Activated T-helper 9 cell treated with anti-CD3 and anti-CD28 coated beads, Interleukin-2, amount 50 U/mL, for 16 hours (primary cell): ENCODE data around the gene OR8D4.
"Not testable (repeated sequence)": the region's sequence is repeated elsewhere in the genome, so short reads cannot be mapped to it uniquely, and the experiment has no call there.

Source experiments
- DNase-seq: peaks from one replicate; pipeline ENCODE4 v3.0.0-alpha.2; 2020; ENCODE audit warnings: low read depth

OR8D4 gene

DNA sequence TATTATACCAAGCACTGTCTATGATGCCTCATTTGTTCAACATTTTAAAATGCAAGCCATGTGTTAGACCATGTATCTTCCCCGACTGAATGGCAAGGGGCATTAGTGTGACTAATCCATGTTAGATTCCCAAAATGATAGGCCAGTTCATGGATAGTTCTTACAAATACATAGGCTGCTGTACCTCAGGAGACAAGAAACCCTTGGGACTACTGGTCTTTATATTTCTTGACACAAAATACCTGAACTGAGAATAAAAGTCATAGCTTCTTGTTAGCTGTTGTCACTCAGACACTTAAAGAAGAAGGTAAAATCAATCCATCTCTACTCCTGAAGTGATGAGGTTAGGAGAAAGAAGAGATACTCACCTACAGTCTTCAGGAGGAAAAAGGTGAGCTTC lies at the start of gene OR8D4:
Gene OR8D4, plus strand, starts transcription at position 301 of the 400 bp plus-strand sequence. CDS start 4,265 bp downstream, outside the sequence.
- no peak for DNase-seq

DNA sequence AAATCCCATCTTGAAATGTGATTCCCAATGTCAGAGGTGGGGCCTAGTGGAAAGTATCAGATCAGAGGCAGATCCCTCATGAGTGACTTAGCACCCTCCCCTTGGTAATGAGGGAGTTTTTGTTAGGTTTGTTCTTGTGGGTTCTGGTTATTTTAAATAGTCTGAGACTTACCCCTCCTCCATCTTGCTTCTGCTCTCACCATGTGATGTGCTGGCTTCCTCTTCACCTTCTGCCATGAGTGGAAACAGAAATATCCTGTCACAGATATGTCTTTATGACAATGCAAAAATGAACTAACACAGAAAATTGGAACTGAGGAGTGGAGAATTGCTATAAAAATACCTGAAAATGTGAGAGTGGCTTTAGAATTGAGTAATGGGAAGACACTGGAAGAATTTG lies 49.6 kb upstream of the OR8D4 start:
- DNase-seq: no peak

DNA sequence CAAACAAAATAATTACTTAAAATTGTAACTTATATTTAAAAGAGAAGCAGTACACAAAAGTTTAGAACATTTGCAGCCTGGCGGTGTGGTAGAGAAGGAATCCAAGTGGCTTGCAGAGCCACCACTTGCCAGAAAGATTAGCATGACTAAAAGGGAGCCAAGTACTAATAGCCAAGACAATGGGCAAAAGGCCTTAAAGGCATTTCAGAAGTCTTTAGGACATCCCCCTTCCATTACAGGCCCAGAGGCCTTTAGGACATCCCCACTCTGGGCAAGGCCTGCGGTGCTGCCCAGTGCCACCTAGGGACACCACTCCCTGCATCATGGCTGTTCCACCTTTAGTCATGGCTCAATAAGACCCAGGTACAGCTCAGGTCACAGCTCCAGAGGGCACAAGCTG lies 48.9 kb upstream of the OR8D4 start:
- no peak for DNase-seq

DNA sequence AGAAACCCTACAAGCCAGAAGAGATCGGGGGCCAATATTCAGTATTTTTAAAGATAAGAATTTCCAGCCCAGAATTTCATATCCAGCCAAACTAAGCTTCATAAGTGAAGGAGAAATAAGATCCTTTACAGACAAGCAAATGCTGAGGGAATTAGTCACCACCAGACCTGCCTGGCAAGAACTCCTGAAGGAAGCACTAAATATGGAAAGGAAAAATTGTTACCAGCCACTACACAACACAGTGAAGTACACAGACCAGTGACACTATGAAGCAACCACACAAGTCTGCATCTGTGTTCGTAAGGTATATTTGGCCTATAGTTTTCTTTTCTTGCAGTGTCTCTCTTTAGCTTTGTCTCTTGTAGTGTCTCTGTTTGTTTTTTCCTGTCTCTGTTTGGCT lies 45.5 kb upstream of the OR8D4 start:
- no peak for DNase-seq

DNA sequence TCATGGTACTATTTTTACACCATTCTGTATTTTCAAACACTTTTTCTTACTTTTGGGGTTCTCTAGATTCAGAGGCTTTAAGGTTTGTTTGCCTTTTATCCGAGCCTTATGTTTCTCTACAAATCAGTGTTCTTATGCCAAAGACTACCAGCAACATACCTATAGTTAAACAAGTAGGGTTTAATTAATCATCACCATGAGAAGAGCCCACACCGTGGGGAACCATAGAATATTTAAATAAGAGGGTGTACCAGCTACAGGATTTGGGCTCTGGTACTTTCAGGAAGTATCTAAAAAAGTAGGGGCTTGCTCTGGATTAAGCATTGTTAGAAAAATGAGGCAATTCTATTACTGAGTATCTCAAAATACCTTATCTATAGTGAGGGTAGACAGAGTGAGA lies 42.2 kb upstream of the OR8D4 start:
- no peak for DNase-seq

DNA sequence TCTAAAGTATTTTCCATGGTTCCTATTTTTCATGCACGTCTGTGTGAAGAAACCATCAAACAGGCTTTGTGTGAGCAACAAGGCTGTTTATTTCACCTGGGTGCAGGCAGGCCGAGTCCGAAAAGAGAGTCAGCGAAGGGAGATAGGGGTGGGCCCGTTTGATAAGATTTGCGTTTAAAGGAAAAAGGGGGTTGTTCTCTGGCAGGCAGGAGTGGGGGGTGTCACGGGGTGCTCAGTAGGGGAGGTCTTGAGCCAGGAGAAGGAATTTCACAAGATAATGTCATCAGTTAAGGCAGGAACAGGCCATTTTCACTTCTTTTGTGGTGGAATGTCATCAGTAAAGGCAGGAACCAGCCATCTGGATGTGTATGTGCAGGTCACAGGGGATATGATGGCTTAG lies 36.7 kb upstream of the OR8D4 start:
- not testable (repeated sequence) for DNase-seq

DNA sequence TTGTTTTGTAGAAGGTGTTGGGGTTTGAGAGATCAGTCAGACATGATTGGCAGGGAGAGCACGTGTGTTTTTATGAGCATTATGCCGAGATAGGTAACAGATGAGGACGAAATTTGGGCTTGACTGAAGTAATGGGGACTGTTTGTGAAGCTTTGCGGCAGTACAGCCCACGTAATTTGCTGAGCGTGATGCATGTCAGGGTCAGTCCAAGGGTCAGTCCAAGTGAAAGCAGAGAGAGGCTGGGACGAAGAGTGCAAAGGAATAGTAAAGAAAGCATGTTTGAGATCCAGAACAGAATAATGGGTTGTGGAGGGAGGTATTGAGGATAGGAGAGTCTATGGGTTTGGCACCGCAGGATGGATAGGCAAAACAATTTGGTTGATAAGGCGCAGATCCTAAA lies 34.2 kb upstream of the OR8D4 start:
- DNase-seq: not testable (repeated sequence)

DNA sequence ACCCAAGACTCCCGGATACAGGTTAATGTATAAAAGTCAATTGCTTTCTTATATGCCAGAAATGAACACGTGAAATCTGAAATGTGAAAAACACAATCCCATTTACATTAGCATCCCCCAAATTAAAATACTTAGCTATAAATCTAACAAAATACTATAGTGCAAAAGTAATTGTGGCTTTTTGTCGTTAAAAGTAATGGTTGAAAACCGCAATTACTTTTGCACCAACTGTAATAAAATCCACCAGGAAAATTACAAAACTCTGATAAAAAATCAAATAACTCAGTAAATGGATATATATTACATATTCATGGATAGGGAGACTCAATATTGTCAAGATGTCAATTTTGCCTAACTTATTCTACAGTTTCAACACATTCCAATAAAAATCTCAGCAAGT lies 21.1 kb upstream of the OR8D4 start:
- DNase-seq: no peak

DNA sequence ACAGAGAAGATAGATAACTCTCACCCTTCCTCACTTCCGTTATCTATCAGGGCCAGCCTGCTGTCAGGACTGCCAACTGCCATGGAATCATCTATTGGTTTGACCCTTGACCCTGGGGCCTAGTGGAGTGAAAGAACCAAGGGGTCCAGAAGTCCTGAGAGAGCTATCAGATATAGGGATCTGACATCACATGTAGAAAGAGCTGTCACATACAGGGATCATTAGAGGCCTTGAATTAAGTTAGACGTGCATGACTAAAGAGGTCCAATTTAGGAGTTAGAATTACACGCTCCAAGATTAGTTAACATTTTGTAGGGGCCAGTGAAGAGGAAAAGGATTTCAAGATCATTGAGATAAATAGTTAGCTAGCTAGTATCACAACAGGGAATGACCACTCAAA lies 16.4 kb upstream of the OR8D4 start, which contains the start of gene TMEM225:
Gene TMEM225, minus strand, starts transcription at position 101 of the 400 bp plus-strand sequence. CDS start 245 bp downstream, outside the sequence.
- no peak for DNase-seq

DNA sequence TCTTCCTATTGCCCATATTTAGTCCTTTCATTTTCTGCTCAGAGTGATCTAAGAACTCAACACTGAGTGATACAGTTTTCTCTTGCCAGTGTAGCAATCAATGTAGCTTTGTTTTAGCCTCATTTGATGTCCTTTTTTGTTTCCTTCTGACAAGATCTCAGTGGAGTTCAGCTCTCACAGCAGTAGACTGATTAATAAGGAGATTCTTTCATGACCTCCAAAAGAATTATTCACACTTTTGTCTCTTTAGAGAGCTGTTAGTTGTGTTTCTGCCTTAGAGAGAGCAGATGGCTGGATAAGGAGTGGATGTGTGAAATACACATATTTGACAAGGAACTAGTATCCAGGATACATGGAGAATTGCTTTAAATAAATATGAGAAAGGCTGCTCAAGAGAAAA lies 9.9 kb upstream of the OR8D4 start:
- no peak for DNase-seq

DNA sequence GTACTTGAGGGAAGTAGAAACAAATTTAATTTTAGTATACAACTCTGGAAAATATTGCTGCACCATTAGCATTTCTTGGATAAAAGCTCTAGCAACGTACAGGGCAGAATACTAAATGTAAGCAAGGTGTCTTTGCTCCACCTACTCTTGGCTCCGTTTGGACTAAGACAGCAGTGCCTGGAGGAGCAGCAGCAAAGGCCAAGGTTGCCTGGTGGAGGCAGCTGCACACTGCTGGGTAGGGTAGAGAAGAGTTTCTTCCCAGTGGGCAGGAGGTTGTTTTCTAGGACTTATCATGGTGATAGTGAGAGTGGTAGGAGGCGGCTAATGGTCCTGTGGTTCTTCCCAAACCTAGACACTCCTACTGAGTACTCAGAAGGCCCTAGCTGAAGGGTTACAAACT lies 2.2 kb upstream of the OR8D4 start:
- DNase-seq: no peak

DNA sequence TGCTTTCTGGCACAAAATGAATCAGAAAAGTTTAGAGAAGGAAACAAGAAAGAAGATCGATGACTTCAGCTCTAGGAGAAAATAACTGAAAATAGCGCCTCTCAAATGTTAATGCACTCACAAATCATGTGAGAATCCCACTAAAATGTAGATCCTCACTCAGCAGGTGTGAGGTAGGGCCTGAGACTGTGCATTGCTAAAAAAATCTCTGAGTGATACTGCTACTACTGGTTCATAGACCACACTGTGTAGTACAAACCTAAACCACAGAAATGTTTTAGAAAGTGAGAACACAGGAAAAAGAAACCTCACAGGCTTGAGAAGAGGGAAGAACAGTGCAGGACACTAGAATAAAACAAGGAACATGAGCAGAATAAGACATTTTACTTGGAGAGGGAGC lies 2.0 kb downstream of the OR8D4 start:
- no peak for DNase-seq

DNA sequence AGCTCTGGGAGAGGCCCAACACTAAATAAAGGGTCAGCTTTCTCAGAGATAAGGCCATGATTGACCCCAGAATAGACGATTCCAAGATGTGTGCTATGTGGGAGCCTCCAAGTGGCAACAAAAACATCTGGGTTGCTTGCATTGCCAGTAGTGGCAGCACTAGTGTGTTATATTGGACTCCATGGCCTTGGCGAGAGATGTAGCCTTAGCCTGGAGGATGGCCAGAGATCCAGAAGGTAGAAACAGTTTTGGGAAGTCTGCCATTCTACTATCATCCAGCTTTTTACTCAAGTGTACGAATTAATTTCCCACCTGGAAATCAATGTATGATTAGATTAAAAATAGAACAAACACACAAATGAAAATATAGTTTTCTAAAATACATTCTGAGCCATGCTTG lies 3.0 kb downstream of the OR8D4 start:
- DNase-seq: no peak

DNA sequence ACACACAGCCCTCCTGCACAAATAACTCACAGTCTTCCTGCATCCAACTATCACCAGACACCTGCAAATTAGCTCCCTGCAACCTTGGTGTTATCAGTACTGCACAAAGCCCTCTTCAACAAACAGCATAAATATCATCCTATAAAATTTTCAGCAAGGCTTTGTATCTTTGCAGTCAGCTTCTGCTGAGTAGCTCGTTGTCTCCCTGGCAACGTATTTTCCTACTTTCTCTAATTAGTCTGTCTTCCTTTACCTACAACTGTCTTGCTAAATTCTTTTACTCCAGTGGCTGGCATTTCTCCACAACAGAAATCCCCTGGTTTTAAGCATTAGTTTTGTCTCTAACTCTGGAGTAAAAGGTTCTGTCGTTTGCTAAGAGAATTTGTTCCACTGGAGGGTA lies 3.9 kb downstream of the OR8D4 start:
- no peak for DNase-seq

DNA sequence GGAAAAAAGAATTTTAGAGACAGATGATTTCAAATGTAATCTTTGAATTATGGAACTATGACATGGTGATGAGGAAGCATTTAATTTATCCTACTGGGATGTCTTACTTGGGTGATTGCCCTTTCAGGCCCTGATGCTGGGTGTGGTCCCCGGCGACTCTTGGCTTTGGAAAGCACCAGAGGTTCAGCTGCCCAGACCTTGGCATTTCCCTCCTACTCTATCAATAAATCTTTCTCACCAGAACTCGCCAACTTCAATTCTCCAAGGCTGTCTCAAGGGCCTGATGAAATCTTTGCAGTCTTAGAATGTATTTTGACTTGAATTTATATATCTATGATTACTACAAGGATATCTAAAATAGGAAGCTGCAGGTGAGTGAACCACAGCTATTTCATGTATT lies 19.0 kb downstream of the OR8D4 start:
- no peak for DNase-seq

DNA sequence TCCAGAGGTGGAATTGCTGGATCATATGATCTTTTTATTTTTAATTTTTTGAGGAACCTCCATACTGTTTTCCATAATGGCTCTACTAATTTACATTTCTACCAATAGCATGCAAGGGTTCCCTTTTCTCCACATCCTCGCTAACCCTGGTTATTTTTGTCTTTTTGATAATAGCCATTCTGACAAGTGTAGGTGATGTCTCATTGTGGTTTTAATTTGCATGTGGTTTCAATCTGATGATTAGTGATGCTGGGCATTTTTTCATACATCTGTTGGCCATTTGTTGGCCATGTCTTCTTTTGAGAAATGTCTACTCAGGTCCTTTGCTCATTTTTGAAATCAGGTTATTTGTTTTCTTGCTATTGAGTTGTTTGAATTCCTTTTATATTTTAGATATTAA lies 22.1 kb downstream of the OR8D4 start:
- no peak for DNase-seq

DNA sequence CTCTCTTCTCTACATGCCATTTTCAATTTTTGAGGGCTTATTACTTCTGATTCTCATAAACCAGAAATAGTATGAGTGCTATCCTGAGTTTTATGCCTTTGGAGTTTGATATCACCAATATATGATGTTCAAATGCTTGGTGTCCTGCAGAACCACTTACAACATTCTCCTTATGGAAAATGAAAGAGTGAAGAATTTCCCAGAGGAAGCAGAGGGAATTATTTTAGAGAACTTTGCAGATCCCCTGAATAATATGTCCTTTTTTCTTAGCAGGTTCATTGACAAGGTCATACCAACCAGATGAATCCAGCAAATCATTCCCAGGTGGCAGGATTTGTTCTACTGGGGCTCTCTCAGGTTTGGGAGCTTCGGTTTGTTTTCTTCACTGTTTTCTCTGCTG lies 37.4 kb downstream of the OR8D4 start, which contains the start of gene OR4D5:
Gene OR4D5, plus strand, starts transcription at position 301 of the 400 bp plus-strand sequence. Its CDS starts 0 bp downstream, at position 301.
- no peak for DNase-seq

DNA sequence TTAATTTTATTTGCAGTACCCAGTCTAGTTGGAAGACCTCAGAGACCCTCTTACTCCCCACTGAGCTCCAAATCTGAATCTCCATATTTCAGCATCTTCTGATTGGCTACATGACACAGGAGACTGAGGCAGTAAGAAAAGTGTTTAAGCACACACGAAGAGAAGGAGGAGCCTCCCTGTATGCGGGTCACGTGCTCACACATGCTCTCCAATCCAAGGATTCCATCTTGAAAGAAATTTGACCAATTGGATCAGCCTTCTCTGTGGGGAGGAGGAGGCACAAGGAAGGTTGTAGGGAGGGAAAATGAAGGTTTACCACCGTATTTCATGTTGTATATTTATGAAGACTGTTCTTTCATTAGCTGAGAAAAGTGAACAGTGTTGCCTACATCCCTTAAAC lies 40.4 kb downstream of the OR8D4 start:
- DNase-seq: no peak

DNA sequence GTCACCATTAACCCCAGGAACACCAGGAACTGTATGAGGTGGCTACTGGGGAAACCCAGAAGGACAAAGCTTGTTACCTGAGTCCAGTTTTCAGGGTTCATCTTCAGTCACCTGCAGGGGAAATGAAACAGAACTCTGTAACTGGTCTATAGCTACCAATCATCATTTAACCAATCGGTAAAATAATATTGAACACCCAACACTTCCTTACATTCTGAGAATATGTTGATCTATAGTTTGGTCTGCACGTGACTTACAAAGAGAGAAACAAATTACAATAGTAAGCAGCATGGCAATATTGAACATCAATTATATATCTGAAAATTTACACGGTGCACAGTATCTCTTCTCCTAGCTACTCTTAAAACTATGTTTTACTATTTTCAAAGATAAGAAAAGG lies 41.8 kb downstream of the OR8D4 start, which contains the start of gene OR6T1:
Gene OR6T1, minus strand, starts transcription at position 101 of the 400 bp plus-strand sequence. Its CDS starts 0 bp downstream, at position 101.
- no peak for DNase-seq

DNA sequence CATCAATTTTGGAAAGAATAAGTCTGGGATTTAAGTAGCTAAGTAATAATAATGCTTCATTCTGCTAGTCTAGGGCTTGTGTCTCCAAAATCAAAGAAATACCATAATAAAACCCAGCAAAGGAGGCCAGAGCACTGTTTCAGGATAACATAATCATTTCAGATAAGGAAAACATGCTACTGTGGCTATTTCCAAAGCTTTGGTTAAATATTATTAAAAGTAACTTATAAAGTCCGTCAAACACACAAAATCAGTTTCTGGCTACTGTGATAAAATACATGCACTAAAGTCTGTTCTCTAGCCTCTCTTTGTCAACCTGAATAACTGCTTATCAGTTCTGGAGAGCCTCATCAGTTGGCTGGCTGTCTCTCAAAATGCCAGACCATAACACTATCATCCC lies 43.2 kb downstream of the OR8D4 start:
- DNase-seq: no peak

DNA sequence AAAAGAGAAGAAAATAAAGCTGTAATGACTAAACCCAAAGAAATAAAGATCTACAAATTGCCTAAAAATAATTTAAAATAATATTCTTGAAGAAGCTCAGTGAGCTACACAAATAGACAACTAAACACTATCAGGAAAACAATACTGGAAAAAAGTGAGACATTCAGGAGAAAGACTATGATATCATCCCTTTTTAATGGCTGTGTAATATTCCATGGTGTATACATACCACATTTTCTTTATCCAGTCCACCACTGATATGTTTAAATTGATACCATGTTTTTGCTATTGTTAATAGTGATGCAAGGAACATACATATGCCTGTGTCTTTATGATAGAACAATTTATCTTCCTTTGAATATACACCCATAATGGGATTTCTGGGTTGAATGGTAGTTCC lies 54.8 kb downstream of the OR8D4 start:
- DNase-seq: no peak
